ENCODE results near the gene COL23A1.
A peak's percentile ranks its signal among the peaks of the same experiment; 100 is the strongest.

Gene COL23A1

DNA sequence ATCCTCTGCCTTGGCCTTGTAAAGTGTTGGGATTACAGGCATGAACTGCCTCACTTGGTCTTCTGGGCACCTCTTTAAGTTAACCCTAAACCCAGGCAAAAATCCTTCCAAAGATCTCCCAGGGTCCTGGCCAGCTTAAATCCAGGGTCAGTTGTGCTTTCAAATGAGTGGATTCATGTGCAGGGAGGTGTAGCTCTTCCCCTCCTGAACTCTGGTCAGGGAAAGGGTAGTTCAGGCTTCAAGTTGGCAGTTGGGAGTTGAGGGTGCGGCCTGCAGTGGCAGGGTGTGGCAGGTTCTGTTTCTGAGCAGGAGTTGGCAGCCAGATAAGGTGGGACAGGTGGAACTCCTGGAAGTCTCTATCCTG lies 382.3 kb downstream of the COL23A1 start:
- peaks cover 0 to 27% (median 18%) of the 10 kb centered on the region in 4 donors for H3K4me1 ChIP-seq
- no peak overlapping the region for H3K4me3 ChIP-seq
- peaks cover 50 to 73% (median 68%) of the 10 kb centered on the region in 3 donors for H3K36me3 ChIP-seq
- H3K27me3 ChIP-seq: no peaks in the 10 kb centered on the region
- H3K9me3 ChIP-seq: no peaks in the 10 kb centered on the region
- intact Hi-C loops (cut with DNase I; ENCODE audit: low total_unique reads): no loop called here
- H3K27ac ChIP-seq: no peak overlapping the region
- TF ChIP-seq CTCF (IDR thresholded peaks at IDR 0.05): no peak
- peak in 1 of 2 donors; percentile 2 for DNase-seq

DNA sequence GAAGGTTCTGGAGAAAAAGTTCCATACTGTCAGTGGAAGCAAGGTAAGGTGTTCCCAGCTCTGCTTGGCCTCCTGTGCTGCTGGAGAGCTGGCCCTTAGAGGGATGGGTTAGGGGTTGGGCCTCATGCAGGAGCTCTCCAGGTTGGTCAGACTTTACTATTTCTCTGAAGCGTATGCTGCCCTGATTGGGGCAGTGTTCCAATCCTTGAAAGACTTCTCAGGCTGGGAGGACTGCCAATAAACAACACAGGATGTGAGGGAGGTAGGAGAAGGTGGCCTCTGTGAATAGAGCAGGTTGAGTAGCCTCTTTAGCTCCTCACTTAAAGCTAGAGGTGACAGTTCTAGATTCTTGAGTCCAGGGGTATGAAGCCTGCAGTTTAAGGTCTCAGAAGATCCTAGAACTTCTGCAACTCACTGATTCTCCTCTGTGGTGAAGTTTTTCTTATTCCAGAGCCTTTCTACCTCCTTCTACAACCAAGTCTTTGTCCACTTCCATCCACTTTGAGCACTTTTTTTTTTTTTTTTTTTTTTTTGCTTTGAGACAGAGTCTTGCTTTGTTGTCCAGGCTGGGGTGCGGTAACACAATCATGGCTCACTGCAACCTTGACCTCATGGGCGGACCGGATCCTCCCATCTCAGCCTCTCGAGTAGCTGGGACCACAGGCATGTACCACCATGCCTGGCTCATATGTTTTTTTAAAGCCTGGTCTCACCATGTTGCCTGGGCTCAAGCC lies 382.8 kb downstream of the COL23A1 start:
- H3K27ac ChIP-seq: peak overlapping the region in 1 of 2 donors; percentile 83
- no peaks in the 10 kb centered on the region for H3K27me3 ChIP-seq
- peak in 1 of 2 donors; percentile 18 for DNase-seq
- peaks cover 0 to 27% (median 18%) of the 10 kb centered on the region in 4 donors for H3K4me1 ChIP-seq
- TF ChIP-seq CTCF (IDR thresholded peaks at IDR 0.05): no peak
- intact Hi-C loops (cut with DNase I; ENCODE audit: low total_unique reads): no loop called here
- H3K4me3 ChIP-seq: no peak overlapping the region
- no peaks in the 10 kb centered on the region for H3K9me3 ChIP-seq
- peaks cover 46 to 68% (median 62%) of the 10 kb centered on the region in 3 donors for H3K36me3 ChIP-seq

DNA sequence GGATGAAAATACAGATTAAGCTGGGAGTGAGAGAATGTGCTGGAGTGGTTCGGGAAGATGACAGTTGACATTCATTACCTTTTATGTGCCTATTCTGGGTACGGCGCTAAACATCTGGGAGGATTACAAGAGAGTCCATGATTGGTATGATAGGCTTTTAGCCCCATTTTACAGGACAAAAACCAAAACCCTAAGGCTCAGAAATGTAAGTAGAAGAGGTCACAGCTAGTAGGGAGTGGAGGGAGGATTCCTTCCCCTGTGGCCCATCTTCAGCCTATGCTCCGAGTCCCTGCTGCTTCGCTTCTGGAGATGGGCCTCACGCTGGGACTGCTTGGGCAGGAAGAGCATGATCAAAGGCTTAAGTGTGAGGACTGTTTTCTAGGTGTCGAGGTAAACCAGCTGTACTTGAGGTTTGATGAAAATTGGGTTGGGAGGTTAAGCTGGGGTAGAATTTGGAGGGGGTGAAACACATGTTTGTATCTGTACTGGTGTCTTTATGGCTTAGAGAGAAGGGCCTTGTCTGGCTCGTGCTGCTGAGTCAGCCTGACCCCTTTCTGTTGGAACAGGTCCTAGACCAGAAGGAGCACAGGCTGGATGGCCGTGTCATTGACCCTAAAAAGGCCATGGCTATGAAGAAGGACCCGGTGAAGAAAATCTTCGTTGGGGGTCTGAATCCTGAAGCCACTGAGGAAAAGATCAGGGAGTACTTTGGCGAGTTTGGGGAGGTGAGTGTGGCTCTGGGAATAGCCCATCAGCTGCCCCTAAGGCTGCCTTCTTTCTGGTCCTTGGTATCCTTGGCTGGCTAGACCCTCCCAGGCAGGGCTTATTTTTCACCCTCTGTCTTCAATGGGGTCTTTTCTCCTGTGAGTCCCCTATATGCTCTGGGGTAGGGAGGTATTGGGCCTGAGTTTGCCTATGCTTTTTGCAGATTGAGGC lies 383.8 kb downstream of the COL23A1 start:
- peaks cover 37 to 58% (median 53%) of the 10 kb centered on the region in 3 donors for H3K36me3 ChIP-seq

GRCh38 chr5:178205749-178206047 lies 384.5 kb downstream of the COL23A1 start:
- H3K27ac ChIP-seq: peak overlapping the region; percentile 83 to 90
- peak overlapping the region; percentile 83 to 92 for H3K4me3 ChIP-seq
- no peaks in the 10 kb centered on the region for H3K27me3 ChIP-seq
- peaks cover 30 to 51% (median 46%) of the 10 kb centered on the region in 3 donors for H3K36me3 ChIP-seq
- TF ChIP-seq CTCF (IDR thresholded peaks at IDR 0.05): no peak
- intact Hi-C loops (cut with DNase I; ENCODE audit: low total_unique reads): loop anchor here (2.0 kb wide), 1 partner anchor 51 kb away; no protein-coding TSS in a partner anchor
- peak in 1 of 2 donors; percentile 1 for DNase-seq
- no peaks in the 10 kb centered on the region for H3K9me3 ChIP-seq
- peaks cover 0 to 27% (median 18%) of the 10 kb centered on the region in 4 donors for H3K4me1 ChIP-seq

More for the DNA sequence above, 383.8 kb downstream of the COL23A1 start:
- Histone ChIP-seq H3K27me3 (no peaks in the 10 kb centered on the region), H3K9me3 (no peaks in the 10 kb centered on the region), H3K27ac (peak overlapping the region; percentile 83 to 90), H3K4me1 (peaks cover 0 to 27% (median 18%) of the 10 kb centered on the region in 4 donors), H3K4me3 (peak overlapping the region; percentile 83 to 92)
- peak in 1 of 2 donors; percentile 16 for DNase-seq
- TF ChIP-seq CTCF (IDR thresholded peaks at IDR 0.05): no peak
- intact Hi-C loops (cut with DNase I; ENCODE audit: low total_unique reads): no loop called here

DNA sequence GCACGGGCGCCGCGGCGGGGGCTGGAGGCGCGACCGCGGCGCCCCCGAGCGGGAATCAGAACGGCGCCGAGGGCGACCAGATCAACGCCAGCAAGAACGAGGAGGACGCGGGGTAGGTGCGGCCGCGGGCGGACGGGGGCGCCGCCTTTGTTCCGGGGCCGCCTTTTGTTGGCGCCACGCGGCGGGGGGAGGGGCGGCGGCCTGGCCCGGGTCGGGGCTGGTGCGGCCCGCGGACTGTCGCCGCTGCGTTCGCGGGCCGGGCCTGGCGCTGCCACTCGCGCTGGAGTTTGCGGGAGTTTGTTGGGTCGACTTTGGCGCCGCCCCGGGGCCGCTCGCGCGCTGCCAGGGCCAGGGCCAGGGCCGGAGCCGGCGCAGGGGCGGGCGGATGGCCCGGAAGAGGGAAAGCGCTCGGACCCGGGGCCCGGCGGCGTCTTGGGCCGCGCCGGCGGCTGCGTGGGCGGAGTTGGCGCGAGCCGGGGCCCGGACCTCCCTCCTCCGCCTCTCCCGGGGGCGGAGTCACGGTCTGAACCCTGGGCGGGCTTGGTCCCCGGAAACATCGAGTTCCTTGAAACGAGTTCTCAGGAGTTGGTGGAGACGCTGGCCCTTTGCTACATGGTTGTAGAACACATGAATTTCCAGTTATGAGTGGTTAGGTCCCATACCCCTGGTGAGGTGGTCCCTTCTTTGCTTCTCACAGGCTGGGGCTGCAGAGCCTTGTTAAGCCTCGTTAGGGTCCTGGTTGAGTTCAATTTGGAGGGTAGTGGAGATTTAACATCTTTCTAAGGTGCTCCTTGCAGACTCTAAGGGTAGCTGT lies 385.1 kb downstream of the COL23A1 start:
- Histone ChIP-seq H3K9me3 (no peaks in the 10 kb centered on the region), H3K4me3 (peak overlapping the region; percentile 83 to 92), H3K36me3 (peaks cover 24 to 46% (median 40%) of the 10 kb centered on the region in 3 donors), H3K27ac (peak overlapping the region; percentile 83 to 90), H3K4me1 (peaks cover 0 to 27% (median 18%) of the 10 kb centered on the region in 4 donors), H3K27me3 (no peaks in the 10 kb centered on the region)
- intact Hi-C loops (cut with DNase I; ENCODE audit: low total_unique reads): loop anchor here (2.0 kb wide), 1 partner anchor 50 kb away; no protein-coding TSS in a partner anchor
- DNase-seq: peak; percentile 83 to 88
- no peak for TF ChIP-seq CTCF (IDR thresholded peaks at IDR 0.05)

Data from tibial artery (tissue), 4 donors.